Left kidney (tissue), 2 donors: ENCODE results near the gene CD53. TPM values are rescaled to one million over a fixed set of nuclear protein-coding genes. Genes with fewer than 3 reads are reported as not detected.
"Not testable (repeated sequence)": the region's sequence is repeated elsewhere in the genome, so short reads cannot be mapped to it uniquely, and the experiment has no call there.

Experiments used
- DNase-seq: peaks from one replicate; pipeline ENCODE4 v3.0.0-alpha.2; 2013
- polyA plus RNA-seq: library from polyadenylated mRNA; unstranded; fragments of 120-200 nt; gene quantifications from one replicate; pipeline ENCODE4 v1.2.1, GENCODE V29; 2013; ENCODE audit not compliant: insufficient read length

CD53 gene
- polyA plus RNA-seq, 1 donor, result 5.6 TPM

DNA sequence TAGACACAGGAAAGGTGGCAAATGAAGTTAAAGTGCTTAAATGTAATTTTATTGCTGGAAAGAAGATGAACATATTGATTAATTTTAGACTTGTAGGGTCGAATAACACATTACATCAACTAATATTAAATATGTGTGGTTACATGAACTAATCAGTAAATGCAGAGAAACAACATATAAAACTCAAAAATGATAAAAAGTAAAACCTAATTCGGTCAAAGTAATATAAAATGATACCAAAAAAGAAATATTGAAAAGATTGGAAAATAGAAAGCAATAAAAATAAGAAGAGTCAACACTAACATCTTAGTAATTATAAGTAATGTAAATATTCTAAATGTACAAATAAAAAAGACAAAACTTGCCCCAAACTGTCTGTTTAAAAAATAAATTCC, 43.3 kb downstream of the CD53 start:
- DNase-seq, result no peak

DNA sequence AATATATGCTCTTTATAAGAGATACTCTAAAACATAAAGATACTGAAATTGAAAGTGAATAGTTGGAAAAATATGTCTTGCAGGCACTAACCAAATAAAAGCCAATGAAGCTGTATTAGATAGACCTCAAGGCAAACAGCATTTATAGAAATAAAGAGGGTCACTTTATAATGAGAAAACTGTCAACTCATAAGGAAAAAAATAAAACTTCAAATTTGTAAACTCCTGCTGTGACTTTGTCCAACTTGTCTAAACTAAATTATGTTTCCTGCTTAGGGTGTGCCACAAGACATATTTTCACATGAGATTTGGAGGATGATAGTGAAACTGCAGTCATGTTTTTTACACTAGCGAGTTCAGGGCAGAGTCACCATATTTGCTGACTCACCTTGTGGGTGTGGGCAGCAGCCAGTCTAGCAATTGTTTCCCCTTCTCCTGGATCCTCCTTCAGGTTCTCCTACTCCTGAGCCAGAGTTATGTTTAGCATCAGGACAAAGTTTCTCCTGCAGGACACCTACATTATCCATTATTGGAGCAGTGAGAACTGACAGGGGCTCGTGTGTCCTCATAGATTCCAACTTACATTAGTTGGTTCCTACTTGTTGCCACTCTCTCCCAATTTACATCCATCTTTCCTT, 43.8 kb downstream of the CD53 start:
- no peak for DNase-seq

DNA sequence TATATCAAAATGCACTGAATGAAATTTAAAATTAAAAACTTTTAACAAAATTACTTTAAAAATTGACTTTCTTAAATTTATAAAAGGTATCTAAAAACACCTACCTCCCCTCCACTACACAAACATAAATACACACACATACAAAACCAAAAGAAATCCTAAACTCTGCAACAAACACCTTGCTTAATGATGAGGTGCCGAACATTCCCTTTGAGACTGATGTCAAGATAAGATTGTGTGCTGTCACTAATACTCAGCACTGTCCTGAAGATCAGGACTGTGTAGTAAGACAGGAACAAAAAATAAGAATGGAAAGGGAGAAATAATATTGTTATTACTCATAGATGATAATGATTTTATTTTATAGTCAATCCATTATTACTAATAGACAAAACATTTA, 45.1 kb downstream of the CD53 start:
- no peak for DNase-seq

DNA sequence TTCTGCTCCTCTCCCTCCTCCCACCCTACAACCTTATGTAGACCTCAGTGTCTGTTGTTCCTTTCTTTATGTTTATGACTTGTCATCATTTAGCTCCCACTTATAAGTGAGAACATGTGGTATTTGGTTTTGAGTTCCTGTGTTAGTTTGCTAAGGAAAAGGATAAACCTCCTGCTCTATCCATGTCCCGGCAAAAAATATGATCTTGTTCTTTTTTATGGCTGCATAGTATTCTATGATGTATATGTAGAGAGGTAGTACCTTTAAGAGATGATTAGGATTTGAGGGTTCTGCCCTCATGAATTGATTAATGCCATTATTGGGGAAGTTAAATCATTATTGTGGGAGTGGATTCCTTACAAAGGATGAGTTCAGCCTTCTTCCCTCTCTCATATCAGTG, 49.0 kb downstream of the CD53 start:
- DNase-seq, result no peak

DNA sequence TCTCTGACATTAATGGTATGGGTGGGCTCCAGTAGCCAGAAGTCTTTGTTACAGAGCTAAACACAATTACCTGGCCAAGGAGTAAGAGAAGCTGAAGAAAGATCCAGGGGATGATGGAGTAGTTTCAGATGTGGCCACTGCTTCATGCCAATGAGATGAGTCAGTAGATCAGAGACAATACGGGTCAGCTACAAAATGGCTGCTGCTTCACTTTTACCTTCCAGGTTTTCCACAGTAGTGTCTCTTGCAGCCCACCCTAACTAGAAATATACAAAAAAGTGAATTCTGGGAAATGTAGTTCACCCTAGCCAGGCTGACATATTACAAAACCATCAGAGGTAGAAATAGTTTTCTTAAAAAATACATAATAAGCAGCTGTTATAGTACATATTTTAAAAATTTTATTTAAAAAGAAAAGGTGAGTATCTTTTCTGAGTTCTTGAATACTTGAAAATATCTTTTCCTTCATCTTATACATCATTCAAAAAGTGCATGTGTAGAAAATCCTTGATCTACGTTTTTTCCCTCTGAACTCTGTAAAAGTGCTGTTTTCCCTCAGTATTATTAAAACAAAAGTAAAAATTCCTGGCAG, 54.6 kb downstream of the CD53 start:
- DNase-seq, result no peak

DNA sequence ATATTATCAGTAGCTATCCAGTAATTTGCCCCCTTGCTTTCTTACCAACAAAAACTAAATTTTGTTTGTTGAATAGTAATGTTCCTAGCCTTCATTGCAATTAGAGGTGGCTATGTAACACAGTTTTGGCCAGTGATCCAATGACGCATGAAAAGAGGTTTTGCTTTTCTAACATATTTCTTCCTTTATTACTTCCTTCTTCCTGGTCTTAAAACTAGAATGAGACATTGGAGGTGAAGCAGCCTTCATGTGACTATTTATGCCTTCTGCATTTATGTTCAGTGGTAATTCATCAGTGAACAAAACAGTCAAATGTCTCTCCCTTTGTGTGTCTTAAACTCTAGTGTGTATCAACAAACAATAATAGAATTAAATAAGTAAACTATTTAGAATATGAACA, 55.2 kb downstream of the CD53 start:
- no peak for DNase-seq

DNA sequence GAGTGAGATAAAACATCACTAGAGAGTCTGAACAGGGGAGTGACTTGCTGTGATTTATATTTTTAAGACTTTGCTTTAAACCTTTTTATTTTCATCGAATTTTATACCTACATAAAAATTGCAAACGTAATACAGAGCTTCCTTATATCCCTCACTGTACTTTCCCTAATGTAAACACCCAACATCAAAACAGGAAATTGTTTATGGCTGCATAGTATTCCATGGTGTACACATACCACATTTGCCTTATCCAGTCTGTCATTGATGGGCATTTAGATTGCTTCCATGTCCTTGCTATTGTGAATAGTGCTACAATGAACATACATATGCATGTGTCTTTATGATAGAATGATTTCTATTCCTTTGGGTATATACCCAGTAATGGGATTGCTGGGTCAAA, 56.0 kb downstream of the CD53 start:
- DNase-seq, result no peak

DNA sequence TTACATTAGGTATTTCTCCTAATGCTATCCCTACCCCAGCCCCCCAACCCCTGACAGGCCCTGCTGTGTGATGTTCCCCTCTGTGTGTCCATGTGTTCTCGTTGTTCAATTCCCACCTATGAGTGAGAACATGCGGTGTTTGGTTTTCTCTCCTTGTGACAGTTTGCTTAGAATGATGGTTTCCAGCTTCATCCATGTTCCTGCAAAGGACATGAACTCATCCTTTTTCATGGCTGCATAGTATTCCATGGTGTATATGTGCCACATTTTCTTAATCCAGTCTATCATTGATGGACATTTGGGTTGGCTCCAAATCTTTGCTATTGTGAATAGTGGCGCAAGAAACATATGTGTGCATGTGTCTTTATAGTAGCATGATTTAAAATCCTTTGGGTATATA, 58.1 kb downstream of the CD53 start:
- not testable (repeated sequence) for DNase-seq

DNA sequence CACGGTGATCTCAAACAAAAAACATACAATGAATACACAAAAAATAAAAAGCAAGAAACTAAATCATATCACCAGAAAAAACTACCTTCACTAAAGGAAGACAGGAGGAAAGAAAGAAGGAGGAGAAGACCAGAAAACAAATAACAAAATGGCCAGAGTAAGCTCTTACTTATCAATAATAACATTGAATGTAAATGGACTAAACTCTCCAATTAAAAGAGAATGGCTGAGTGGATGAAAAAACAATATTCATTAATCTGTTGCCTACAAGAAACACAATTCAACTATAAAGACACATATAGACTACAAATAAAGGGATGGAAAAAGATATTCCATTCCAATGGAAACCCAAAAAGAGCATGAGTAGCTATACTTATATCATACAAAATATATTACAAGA, 63.6 kb downstream of the CD53 start:
- no peak for DNase-seq

DNA sequence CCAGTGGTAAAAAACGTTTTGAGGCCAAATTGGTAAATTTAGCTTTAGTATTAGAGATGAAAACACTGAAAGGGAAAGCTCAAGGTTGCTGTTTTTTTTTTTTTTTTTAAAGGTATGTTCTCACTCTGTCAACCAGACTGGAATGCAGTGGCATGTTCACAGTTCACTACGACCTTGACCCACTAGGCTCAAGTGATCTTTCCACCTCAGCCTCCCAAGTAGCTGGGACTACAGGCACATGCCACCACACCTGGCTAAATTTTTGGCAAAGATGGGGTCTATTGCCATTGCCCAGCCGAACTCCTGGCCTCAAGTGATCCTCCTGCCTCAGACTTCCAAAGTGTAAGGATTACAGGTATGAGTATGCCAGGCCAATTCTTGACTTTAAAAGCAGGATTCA, 71.9 kb downstream of the CD53 start:
- DNase-seq, result no peak

DNA sequence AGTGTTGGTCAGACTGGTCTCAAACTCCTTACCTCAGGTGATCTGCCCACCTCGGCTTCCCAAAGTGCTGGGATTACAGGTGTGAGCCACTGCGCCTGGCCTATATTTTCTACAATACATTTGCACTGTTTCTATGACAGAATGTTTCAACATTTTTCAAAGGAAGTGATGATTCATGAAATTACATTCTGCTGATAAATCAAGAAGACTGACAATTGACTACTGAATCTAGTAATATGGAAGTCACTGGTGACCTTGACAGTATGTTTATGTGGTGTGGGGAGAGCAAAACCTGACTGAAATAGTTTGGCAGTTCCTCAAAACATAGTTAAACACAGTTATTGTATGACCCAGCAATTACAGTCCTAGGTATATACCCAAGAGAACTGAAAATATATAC, 72.7 kb downstream of the CD53 start:
- no peak for DNase-seq

DNA sequence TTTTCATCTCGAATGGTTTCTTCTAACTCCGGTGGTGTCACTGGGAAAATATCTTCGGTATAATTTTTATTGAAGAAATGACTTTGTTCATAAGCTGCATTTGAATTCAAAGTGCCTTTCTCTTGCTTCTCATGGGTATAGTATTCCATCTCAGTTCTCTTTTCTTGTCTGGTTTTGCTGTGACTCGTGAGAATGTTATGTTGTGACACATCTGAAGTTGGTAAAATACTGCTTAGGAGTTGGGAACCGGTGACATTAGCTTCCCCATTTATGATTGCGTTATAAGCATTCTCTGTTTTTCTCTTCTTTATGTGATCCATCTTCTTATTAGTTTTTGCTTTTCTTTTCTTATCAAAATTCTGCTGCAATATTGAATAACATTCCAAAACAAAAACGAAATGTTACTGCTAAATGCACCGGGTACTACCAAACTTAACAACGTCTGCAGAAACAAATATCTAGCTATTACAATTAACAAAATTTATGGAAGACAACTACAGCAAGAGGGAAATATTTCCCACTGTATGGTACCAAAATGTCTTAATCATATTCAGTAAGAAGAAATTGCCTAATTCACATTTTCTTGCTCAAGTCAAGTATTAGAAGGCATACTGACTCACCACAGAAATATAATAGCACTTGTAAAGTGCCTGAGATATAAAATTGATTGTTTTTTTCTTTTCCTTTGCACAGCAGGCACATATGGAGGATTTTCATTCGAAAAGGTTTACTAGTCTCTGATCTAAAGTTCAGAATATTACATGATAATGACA, 75.3 kb downstream of the CD53 start:
- no peak for DNase-seq

Other genes starting within 250 kb of the CD53 start
- 0.12 TPM for gene KCNA3, start 198.2 kb upstream of the CD53 start, polyA plus RNA-seq
- gene LRIF1, start 90.8 kb downstream of the CD53 start, polyA plus RNA-seq, result 17.3 TPM